ENCODE data around the gene WASHC4.

WASHC4 gene

DNA sequence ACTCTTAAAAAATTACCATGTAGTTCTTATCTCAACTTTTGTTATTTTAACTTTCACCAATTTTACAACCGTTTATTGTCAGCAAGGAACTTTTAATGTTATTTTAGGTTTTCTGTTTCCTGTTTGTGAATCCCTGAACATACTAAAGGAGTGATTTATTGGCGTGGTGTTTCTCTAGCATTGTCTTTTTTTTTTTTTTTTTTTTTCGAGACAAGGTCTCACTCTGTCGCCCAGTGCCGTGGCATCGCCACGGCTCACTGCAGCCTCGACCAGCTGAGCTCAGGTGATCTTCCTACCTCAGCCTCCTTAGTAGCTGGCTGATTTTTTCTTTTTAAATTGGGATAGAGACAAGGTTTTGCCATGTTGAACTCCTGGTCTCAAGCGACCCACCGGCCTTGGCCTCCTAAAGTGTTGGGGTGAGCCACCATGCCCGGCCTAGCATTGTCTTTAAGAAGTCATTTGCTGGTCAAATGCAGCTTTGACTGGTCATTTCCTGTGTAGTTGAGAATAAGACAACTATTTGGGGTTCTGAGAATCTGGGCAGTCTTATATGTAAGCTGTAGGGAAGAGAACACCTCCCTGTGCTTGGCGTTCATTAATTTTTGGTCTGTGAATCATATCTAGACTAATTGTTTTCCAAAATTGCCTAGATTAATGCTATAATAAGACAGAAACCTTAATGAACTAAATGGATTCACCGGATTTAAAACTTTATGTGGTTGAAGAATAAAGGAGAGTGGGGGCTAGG is 2.1 kb downstream of the WASHC4 start:
- TF ChIP-seq, protein P1, sequence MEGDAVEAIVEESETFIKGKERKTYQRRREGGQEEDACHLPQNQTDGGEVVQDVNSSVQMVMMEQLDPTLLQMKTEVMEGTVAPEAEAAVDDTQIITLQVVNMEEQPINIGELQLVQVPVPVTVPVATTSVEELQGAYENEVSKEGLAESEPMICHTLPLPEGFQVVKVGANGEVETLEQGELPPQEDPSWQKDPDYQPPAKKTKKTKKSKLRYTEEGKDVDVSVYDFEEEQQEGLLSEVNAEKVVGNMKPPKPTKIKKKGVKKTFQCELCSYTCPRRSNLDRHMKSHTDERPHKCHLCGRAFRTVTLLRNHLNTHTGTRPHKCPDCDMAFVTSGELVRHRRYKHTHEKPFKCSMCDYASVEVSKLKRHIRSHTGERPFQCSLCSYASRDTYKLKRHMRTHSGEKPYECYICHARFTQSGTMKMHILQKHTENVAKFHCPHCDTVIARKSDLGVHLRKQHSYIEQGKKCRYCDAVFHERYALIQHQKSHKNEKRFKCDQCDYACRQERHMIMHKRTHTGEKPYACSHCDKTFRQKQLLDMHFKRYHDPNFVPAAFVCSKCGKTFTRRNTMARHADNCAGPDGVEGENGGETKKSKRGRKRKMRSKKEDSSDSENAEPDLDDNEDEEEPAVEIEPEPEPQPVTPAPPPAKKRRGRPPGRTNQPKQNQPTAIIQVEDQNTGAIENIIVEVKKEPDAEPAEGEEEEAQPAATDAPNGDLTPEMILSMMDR (conservative IDR thresholded peaks at IDR 0.05), result no peak
- no peak overlapping the region for H3K27ac ChIP-seq

- no peak overlapping the region for H3K27ac ChIP-seq
- TF ChIP-seq, protein P1 (conservative IDR thresholded peaks at IDR 0.05), result no peak
Measured at GRCh38 chr12:105110851-105111250, 3.3 kb downstream of the WASHC4 start.

DNA sequence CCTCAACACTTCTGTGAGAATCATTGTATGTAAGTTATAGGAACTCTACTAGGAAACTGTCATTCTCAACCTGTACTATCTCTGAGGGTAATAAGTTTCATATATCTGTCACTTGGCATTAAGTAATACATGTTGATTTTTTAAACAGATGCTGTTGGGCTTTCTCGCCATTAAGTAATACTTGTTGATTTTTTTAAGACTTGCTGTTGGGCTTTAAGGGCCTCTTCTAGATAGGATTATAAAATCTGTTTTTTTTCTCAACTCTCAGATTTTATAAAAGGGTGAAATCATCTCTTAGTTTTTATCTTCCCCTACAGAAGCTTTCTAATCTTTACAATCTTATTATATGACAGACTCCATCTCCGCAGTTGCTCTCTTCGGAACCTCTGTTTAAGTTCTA is 5.6 kb downstream of the WASHC4 start:
- TF ChIP-seq, protein P1 (conservative IDR thresholded peaks at IDR 0.05), result no peak
- H3K27ac ChIP-seq, result no peak overlapping the region

GRCh38 chr12:105116969-105117368 is 9.4 kb downstream of the WASHC4 start:
- TF ChIP-seq, protein P1 (conservative IDR thresholded peaks at IDR 0.05), result no peak
- H3K27ac ChIP-seq, result no peak overlapping the region

DNA sequence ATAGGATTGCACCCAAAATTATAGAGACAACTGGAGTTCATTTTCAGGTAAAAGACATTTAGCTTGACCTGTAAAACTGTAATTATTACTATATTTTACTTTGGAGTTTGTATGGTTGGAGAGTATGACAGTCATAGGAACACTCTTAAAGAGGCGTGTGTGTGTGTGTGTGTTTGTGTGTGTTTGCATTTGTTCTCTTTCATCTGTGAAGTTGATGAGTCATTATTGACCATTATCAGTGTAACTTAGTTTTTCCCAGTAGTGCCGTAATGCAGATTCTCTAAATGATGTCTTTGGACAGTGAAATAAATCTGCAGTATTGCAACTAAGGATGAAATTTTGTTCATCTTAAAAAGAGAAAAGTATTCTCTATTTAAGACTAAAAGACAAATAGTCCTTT is 13.0 kb downstream of the WASHC4 start:
- H3K27ac ChIP-seq, result no peak overlapping the region
- TF ChIP-seq, protein P1 (conservative IDR thresholded peaks at IDR 0.05), result no peak

- H3K27ac ChIP-seq, result no peak overlapping the region
- TF ChIP-seq, protein P1 (conservative IDR thresholded peaks at IDR 0.05), result no peak
Measured at GRCh38 chr12:105138248-105138647, 30.7 kb downstream of the WASHC4 start.

DNA sequence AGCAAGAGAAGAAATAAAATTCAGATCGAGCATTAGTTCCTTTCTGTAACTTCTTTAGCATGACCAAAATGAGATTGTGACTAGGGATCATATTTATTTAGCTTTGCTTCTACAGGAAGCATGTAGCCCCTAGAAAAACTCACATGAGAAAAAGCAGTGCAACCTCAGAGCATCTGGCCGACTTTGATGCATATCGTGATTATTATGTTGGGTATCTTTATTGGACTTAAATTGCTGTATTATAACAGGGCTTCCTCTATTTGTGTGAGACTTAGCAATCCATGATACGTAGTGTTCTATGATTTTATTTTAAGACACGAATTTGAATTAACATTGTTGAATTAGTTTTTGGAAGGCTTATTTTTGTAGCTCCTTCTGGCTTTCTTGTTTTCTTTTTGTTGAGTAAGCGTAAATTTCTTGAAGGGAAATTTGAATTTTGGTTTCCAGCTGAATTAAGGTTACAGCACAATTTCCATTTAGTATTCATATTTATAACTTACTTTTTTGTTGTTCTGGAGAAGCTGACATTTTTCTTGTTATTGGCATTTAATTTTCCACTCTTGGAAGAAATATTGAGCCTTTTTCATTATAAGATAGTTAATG is 33.9 kb downstream of the WASHC4 start:
- H3K27ac ChIP-seq, result peak overlapping the region; percentile 32; the same call in 1 of the 2 replicates
- TF ChIP-seq, protein P1 (conservative IDR thresholded peaks at IDR 0.05), result no peak

All from VCaP (cell line).